AG20443 (cell line): ENCODE measurements around the gene PLD1.
"Not testable (repeated sequence)": the region's sequence is repeated elsewhere in the genome, so short reads cannot be mapped to it uniquely, and the experiment has no call there.

Source experiments
- DNase-seq: peaks from one replicate; pipeline ENCODE4 v3.0.0; 2012; ENCODE audit warnings: low spot score, mixed read lengths

The PLD1 gene

GRCh38 chr3:171817074-171817800 lies 7.0 kb upstream of the PLD1 start:
- DNase-seq: no peak

GRCh38 chr3:171815973-171816595 lies 5.8 kb upstream of the PLD1 start:
- no peak for DNase-seq

DNA sequence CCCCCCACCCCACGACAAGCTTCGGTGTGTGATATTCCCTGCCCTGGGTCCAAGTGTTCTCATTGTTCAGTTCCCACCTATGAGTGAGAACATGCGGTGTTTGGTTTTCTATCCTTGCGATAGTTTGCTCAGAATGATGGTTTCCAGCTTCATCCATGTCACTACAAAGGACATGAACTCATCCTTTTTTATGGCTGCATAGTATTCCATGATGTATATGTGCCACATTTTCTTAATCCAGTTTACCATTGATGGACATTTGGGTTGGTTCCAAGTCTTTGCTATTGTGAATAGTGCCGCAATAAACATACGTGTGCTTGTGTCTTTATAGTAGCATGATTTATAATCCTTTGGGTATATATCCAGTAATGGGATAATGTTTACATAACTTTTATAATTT lies 4.4 kb upstream of the PLD1 start:
- not testable (repeated sequence) for DNase-seq

DNA sequence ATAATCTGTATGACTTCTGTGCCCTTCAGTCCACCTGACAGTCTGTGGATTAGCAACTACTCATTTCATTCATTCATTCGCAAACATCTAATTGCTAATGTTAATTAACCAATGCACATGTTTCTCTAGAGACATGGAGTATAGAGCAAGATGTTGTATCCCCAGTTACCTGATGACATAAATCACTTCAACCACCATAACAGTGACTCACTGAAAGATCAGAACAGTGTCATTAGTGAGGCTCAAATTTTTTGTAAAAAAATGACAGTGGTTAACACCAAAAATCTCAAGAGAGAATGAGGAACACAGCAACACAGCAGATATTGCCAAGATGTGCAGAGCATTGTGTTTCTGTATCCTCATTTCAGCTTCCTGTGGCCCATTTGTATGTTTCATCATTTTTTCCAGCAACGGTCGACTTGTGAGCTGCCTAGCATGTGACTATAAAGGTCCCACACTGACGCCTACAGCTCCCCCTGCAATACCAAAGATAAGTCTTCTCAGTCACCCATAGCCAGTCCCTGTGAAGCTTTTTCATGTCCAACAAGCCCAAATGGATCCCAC lies 3.7 kb upstream of the PLD1 start:
- peak; percentile 32 for DNase-seq

DNA sequence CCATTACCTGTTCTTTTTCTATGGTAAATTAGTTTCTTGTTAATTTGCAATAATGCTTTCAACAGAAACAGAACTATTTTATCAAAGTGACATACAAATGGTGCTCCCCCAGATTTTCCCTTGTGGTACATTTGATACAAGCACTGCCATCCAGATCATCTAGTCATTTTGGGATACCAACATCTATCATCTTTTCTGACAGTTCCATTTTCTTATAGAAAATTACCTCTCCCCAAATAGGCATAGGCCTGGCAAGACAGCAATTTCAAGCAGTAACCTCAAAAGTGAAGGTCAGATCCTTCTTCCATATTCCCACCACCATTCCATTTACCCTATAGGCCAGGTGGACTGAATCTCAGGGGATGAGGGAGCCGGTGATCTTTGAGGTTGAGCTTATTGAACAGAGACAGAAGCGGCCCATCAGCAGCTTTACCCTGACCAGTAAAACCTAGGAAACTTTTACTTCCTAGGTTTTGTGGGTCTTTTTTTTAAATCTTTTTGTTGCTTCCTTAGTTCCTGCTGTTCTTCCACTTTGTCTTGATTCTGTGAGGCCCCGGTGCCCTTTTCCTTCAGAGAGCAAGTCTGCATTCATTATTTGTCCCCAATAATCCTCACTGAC lies 3.1 kb upstream of the PLD1 start:
- no peak for DNase-seq

- DNase-seq: no peak
Observed at GRCh38 chr3:171812811-171813210, 2.5 kb upstream of the PLD1 start.

- no peak for DNase-seq
Observed at GRCh38 chr3:171811913-171812335, 1.6 kb upstream of the PLD1 start.

DNA sequence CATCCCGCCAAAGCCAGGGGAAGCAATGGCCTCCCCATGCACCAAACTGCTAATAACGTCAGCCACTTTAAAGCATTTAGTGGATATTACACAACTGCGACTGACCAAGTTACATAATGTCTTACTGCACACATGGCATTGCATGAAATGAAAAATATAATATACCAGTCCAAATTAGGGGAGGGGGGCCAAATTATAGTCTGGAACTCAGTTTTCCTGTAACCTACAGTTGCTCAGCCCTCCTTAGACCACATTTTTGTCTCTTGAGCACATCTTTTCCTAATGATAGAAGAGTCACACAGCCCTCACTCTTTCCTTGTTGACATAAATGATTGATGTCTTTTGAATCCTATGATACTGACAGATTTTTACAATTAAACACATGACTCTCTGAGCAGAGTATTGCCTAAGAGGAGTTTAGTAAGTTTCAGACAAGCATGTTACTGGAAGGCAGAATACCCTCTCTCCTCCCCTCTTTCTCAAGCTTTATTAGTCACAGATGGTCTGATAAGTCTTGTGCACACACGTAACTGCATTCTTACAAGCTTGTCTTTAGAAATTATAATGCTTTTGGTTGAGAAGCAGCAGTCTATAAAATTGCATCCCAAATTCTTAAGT lies 1.1 kb upstream of the PLD1 start:
- peak; percentile 75 for DNase-seq

DNA sequence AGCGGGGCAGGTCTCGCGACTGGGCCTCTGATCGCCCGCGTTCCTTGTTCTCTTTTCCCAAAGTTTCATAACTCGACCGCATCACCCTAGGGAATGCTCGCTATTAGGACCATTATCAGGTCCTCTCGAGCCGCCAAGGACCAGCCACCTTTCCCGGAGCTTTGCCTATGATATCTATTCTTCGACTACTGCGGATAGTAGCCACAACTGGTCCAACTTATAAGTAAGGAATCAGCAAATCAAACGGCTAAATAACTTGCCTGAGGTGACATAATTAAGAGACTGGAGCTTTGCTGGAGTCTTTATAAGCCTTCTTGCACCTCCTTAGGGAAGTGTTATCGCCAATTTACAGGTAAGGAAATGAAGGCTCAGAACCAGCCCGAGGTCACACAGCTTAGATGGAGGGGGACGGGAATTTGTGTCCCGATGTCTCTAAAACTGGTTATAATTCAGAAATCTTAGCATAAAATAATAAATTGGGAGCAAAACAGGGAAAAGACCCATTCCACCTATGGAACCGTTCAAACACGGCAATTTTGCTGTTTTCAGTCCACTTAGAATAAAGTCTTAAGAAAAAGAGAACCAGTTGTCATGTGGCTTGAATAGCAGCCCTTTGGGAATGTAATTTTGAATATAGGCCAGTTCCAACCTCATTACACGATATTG lies 479 bp upstream of the PLD1 start:
- no peak for DNase-seq

DNA sequence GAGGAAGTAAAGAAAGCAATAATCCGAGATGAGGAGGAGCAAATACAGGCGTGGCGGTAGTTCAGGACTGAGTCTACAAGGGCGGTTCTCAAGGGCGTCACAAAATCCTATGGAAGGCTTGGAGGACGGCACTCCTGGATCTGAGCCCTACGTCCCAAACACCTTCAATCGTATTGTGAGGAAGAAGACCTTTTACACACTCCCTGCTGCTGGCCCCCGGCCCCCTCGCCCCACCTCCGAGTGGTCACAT lies 747 bp downstream of the PLD1 start:
- DNase-seq: no peak

- no peak for DNase-seq
Observed at GRCh38 chr3:171807806-171808205, 2.5 kb downstream of the PLD1 start.

- DNase-seq: no peak
Observed at GRCh38 chr3:171807129-171807675, 3.1 kb downstream of the PLD1 start.

GRCh38 chr3:171806200-171807128 lies 3.8 kb downstream of the PLD1 start:
- DNase-seq: peak; percentile 27

DNA sequence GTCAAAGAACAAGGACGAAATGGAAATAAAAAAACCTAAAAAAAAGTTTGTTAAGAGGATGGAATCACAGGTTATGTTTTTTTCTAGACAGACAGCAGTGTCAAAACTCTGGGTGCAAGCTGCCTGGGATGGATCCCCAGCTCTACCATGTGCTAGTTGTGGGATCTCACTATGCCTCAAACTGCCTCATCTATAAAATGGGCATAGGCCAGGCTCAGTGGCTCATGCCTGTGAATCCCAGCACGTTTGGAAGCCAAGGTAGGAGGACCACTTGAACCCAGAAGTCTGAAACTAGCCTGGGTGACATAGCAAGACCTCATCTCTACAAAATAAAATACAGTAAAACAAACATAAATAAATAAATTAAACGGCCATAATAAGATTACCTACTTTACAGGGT lies 4.6 kb downstream of the PLD1 start:
- DNase-seq: no peak

DNA sequence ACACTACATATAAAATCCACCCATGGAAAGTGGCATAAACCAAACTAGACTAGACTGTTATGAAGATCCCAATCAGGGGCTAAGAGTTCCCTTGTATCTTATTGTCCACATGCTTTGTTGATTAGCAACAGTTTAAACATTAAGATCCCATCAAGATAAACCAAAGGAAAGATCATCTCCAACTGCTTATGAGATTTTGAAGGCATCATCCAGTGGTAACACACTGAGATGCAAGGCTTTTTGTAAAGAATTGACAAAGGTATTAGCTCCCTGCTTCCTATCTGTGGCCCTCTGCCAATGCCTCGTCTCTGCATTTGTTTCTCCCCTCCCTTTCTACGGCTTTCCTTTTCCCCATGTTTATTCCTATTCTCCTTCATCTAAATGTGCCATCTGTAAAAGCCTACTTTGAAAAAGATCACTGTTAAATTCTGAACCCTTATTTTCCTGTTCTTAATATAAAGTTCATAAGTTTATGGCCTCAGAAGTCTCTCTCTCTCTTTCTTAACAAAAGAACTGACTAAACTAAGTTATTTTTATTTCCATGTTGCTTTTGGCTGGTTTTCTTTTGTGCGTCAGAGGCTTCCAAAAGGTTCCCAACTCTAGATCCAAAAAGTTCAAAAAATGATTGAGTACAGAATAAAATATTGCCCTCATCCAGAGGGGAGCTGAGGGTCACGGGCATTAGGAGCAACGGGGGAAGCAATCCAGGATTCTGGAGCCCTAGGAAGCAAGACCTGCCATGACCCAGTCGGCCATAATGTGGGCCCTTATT lies 5.5 kb downstream of the PLD1 start:
- no peak for DNase-seq

- DNase-seq: no peak
Observed at GRCh38 chr3:171803044-171803443, 7.2 kb downstream of the PLD1 start.

- no peak for DNase-seq
Observed at GRCh38 chr3:171802590-171802956, 7.7 kb downstream of the PLD1 start.

- DNase-seq: peak; percentile 55
Observed at GRCh38 chr3:171801738-171802589, 8.3 kb downstream of the PLD1 start.

DNA sequence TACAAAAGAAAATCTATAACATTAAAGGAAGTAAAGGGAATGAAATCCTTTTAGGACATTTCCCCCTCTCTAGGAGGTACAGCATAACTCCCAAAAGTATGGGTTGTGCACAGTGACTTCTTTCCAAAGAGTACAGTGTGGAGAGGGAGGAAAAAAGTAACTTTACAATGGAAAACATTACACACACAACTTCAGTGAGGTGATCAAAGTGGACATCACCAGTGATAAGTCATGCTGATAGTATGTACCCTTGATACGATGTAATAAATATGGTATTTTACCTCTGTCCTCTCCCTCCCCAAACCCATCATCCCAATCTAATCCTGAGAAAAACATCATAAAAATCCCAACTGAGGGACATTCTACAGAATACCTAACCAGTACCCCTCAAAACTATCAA lies 10.8 kb downstream of the PLD1 start:
- no peak for DNase-seq
